ENCODE data around the gene IRX6. TPM values are rescaled to one million over a fixed set of nuclear protein-coding genes. Genes with fewer than 3 reads are reported as not detected.

Gene IRX6
- total and polyA plus RNA-seq, 2 of the 4 experiments (the other 2 are of a cell fraction) = not detected

- no peak overlapping the region for H4K5ac ChIP-seq (ENCODE audit: low read depth, low read length)
- ATAC-seq (ENCODE audit: low read depth) (no peak), DNase-seq (no peak)
- no peak overlapping the region for H4K91ac ChIP-seq (ENCODE audit: insufficient read depth, low read depth, low read length)
- H3K4me1 ChIP-seq (ENCODE audit: control insufficient read depth, insufficient read depth, low read length) = no peaks in the 10 kb centered on the region
- no peak overlapping the region for H3K56ac ChIP-seq (ENCODE audit: extremely low read depth, insufficient read depth, low read length)
- H3K9me3 ChIP-seq (ENCODE audit: control insufficient read depth, insufficient read depth, low read length) = no peaks in the 10 kb centered on the region
- no peak overlapping the region for H4K8ac ChIP-seq (ENCODE audit: low read depth in 2 of 2, low read length in 2 of 2)
- H3K18ac ChIP-seq (ENCODE audit: low read depth, low read length) = no peak overlapping the region
- BruUV-seq (replicated peaks) = no TSS peak
- in situ Hi-C loops (cut with MboI; ENCODE audit: low sequenced_read_pairs) (no loop called here), dilution Hi-C loops (cut with HindIII; ENCODE audit: low sequenced_read_pairs, unreplicated experiment) (no loop called here), intact Hi-C loops (cut with micrococcal nuclease) (no loop called here)
- H3K23ac ChIP-seq (ENCODE audit: low read depth, low read length) = no peak overlapping the region
- no peaks in the 10 kb centered on the region for H3K27me3 ChIP-seq (ENCODE audit: control insufficient read depth, insufficient read depth, low read length)
- no peak overlapping the region for H2BK120ac ChIP-seq (ENCODE audit: low read depth, low read length)
- ChIA-PET CTCF (no interaction called here), POLR2A (ENCODE audit: unreplicated experiment) (no interaction called here)
- no peak overlapping the region for H2AK5ac ChIP-seq (ENCODE audit: low read depth, low read length)
- no peaks in the 10 kb centered on the region for H3K9me1 ChIP-seq (ENCODE audit: insufficient read depth, low read length)
- no peak overlapping the region for H2BK15ac ChIP-seq (ENCODE audit: low read depth, low read length)
- H3K4me2 ChIP-seq (ENCODE audit: low read depth, low read length) = no peak overlapping the region
- no peak overlapping the region for H3K27ac ChIP-seq (ENCODE audit: insufficient read depth, low read length)
- no peak overlapping the region for H2AK9ac ChIP-seq (replicated peaks; ENCODE audit: low read depth, low read length, poor library complexity)
- no peak overlapping the region for H3K4ac ChIP-seq (ENCODE audit: low read depth, low read length)
- H2BK20ac ChIP-seq (ENCODE audit: low read depth, low read length) = no peak overlapping the region
- TF ChIP-seq RFX5 (IDR thresholded peaks at IDR 0.05; ENCODE audit: low read depth, low read length) (no peak), MAFK (IDR thresholded peaks at IDR 0.05; ENCODE audit: low read depth, low read length) (no peak), FOS (IDR thresholded peaks at IDR 0.05; ENCODE audit: low read depth, low read length) (no peak), MAZ (IDR thresholded peaks at IDR 0.05; ENCODE audit: borderline replicate concordance, low read depth, low read length) (no peak), RCOR1 (IDR thresholded peaks at IDR 0.05; ENCODE audit: insufficient replicate concordance, low read length) (no peak), POLR2A (IDR thresholded peaks at IDR 0.05; ENCODE audit: low read depth, low read length) (no peak), NFE2L2 (IDR thresholded peaks at IDR 0.05; ENCODE audit: low read depth, low read length) (no peak), BHLHE40 (IDR thresholded peaks at IDR 0.05; ENCODE audit: low read depth, low read length) (no peak)
- TF ChIP-seq, protein P1, sequence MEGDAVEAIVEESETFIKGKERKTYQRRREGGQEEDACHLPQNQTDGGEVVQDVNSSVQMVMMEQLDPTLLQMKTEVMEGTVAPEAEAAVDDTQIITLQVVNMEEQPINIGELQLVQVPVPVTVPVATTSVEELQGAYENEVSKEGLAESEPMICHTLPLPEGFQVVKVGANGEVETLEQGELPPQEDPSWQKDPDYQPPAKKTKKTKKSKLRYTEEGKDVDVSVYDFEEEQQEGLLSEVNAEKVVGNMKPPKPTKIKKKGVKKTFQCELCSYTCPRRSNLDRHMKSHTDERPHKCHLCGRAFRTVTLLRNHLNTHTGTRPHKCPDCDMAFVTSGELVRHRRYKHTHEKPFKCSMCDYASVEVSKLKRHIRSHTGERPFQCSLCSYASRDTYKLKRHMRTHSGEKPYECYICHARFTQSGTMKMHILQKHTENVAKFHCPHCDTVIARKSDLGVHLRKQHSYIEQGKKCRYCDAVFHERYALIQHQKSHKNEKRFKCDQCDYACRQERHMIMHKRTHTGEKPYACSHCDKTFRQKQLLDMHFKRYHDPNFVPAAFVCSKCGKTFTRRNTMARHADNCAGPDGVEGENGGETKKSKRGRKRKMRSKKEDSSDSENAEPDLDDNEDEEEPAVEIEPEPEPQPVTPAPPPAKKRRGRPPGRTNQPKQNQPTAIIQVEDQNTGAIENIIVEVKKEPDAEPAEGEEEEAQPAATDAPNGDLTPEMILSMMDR (conservative IDR thresholded peaks at IDR 0.05; ENCODE audit: low read depth, low read length) = no peak
- no peak overlapping the region for H3K14ac ChIP-seq (replicated peaks; ENCODE audit: low read depth, low read length)
- H3K9ac ChIP-seq (ENCODE audit: low read depth, low read length) = no peak overlapping the region
- no peak overlapping the region for H3K4me3 ChIP-seq (ENCODE audit: insufficient read depth, low read depth, low read length)
- no peaks in the 10 kb centered on the region for H4K20me1 ChIP-seq (ENCODE audit: insufficient read depth, low read length)
- H2BK5ac ChIP-seq (ENCODE audit: low read depth, low read length, poor library complexity, severe bottlenecking) = no peak overlapping the region
- H2AFZ ChIP-seq (replicated peaks; ENCODE audit: low read length, poor library complexity) = no peak overlapping the region
- H3K79me1 ChIP-seq (ENCODE audit: low read depth in 1 of 2, low read length in 2 of 2) = no peaks in the 10 kb centered on the region
- no peaks in the 10 kb centered on the region for H3K36me3 ChIP-seq (ENCODE audit: control insufficient read depth, insufficient read depth, low read length)
- WGBS, 2 experiments (ENCODE audit: extremely low coverage in 2 of 2, insufficient read length in 1 of 2) = no CpG with 5 or more reads among the region's 6 CpGs
Observed at GRCh38 chr16:55275869-55276268, 48.1 kb upstream of the IRX6 start.
